Eye (tissue), 1 donor: ENCODE results near the gene CCNI2.

Source experiments
- DNase-seq: peaks from one replicate; pipeline ENCODE4 v3.0.0-alpha.2; 2015

Gene CCNI2

DNA sequence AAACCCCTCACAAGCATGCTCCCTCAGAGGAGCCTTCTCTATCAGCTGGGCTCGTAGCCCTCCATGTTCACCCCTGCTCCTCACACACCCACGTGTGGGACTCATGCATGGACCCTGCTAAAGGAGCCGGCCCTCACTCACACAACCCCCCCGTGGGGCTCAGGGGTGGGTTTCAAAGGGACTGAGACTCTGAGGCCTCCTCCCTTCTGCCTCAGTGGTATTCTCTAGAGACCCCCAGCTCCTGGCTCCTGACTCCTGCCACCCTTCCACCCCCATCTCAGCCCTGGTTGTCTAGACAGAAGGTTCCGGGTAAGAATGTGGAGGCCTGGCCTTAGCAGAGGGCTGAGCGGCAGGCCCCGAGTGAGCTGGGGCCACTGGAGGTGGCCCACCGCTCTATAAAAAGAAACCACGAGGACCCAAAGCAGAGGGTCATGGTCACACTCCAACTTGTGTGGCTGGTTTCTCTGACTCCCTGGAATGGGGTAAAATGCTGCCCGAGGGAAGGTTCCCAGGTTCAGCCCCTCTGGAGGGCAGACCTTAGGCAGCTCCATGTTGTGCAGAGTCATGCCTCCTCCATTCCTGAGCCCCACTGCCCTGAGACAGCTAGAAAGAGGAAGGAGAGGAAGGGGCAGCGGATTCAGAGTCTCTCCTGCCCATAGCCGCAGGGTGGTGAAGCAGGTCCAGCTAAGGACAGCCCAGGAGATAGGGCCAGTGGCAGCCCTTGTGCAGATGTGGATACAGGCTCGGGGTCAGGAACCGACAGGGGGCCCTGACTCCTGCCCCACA is 19.0 kb downstream of the CCNI2 start:
- DNase-seq, result no peak

DNA sequence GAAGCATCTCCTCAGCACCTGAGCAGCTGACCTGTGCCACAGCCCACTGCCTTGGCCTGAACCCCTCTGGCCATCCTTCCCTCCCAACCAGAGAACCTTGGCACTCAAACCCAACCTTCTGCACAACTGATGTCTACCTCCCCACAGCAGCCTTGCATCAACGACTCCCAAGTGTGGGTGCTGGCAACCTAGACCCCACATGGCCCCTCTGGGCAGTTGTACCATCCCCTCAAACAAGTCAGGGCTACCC is 19.5 kb downstream of the CCNI2 start:
- no peak for DNase-seq

DNA sequence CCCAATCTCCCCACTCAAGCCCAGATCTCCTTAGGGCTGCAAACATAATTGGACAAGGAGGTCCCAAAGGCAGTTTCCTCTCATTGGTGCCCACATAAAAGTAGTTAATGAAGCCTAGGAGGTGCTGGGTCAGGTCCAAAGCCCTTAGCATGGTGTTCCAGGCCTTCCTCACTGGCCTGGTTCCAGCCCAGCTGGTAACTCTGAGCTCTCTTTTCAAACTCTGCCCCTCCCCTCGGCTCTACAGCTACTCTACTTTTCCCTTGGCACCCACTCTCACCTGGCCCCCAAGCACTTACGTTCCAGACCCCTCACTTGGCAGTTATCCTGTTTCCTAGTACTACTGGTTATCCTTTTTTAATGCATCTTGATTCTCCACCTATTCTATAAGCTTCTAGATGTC is 19.9 kb downstream of the CCNI2 start:
- DNase-seq, result no peak

DNA sequence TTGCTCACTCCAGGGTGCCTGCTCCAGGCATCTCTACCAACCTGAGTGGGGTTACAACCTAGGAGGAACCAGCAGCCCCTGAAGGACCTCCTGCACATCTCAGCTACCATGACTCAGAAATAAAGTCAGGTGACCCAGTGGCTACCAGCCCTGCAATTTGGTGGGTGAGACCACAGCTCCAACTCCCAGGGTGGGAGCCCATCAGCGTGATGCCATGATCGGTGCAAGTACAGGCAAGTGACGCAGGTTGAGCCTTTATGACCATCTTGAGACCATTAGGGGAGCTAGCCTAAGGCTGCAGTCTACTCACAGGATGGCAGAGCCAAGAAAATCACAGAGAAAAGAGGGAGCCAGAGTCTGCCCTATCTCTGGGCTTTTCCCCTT is 21.3 kb downstream of the CCNI2 start:
- DNase-seq, result no peak

DNA sequence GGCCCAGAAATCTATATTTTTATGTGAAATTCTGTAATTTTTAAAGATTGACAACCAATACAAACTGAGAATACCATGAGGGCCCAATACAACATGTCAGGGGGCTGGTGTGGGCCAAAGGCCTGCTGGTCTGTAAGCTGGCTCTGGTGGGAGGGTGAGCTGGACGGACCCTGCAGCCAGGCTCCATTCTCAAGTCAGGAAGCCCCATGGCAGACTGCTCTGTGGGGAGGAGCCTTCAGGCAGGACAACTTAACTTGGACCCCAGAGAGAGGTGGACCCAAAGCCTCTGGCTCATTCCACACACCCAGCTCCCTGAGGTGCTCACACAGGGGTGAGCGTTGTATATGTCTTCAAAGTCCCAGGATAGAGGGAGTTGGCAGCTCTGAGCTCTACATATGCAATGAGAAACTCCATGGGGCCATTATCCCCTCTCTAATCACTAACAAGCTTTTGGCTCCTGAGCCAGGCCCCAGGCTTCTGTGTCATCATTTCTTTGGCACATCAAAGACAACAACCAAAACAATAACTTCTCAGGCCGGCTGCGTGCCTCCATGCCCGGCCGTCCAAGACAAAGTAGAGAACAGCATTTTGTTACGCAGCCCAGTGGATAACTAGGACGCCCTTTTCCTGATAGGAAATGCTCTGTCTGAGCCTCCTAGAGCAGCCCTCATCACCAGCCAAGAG is 23.4 kb downstream of the CCNI2 start:
- DNase-seq, result no peak

DNA sequence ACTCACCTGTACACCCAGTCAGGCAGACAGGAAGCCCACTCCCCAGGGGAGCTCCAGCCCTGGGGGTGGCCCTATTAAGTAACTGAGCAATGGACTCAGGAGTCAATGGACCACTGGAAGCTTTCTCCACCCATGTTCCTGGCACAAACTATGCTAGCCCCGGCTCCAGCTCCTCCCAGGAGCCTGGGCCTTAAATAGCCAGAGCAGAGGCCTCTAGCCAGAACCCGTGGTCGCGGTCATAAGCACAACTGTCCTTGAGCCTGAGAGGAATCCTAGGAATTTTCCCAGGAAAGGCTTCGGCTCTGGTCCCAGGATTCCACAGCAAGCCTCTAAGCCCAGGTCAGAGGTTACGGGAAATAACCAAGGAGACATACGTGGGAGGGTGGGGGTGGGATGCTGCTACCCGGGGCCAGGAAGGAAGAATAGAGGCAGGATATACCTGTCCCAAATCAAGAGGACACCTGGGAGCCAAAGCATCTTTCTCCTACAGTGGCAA is 24.3 kb downstream of the CCNI2 start:
- DNase-seq, result peak; percentile 49

DNA sequence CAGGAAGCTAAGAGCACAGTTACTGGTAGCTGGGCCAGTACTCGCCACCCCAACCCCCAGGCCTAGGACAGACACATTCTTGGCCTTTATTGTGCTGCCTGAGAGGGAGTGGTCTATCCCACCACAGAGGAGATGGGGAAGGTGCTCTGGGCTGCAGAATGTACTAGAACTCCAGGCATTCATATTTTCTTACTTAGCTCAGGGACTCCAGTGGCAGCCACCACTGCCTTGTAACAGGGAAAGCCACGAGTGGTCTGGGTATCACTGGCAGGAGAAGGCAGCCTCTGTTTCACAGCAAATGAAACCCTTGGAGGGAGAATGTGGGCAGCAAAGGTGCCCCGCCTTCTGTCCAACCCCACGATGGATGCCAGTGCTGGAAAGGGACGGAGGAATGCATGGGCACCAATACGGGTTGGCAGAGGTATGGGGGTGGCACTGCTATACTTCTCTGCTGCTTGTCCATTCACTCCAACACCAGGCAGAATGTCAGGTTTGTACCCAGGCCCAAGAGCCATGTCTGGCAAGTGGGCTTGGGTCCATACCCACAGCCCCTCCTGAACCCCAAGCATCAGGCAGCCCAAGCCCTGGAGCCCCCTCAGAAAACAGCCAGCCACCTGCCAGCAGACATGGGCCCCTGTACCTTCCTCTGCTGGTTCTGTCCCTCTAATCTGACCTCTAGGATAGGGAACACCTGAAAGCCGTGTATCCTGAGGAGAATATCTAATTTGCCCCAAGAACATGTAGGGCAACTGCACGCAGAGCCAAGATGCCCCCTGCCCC is 25.3 kb downstream of the CCNI2 start:
- no peak for DNase-seq

DNA sequence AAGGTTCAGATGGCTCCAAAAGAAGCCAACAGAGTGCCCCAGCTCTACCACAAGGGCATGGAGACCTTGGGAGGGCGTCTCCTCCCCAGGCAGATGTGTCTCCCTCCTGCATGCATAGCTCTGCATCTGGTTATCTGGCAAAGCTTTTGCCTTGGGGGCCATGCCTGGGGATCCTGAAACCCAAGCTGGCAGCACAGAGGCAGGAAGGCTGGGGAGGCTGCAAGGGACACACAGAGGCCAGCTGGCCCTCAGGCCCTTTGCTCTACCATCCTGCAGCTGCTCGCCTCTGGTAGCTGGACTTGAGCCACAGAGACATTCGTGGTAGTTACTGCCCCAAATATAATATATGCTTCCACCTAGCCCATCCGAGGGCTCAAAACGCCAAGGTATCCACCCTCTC is 25.9 kb downstream of the CCNI2 start:
- DNase-seq, result no peak

DNA sequence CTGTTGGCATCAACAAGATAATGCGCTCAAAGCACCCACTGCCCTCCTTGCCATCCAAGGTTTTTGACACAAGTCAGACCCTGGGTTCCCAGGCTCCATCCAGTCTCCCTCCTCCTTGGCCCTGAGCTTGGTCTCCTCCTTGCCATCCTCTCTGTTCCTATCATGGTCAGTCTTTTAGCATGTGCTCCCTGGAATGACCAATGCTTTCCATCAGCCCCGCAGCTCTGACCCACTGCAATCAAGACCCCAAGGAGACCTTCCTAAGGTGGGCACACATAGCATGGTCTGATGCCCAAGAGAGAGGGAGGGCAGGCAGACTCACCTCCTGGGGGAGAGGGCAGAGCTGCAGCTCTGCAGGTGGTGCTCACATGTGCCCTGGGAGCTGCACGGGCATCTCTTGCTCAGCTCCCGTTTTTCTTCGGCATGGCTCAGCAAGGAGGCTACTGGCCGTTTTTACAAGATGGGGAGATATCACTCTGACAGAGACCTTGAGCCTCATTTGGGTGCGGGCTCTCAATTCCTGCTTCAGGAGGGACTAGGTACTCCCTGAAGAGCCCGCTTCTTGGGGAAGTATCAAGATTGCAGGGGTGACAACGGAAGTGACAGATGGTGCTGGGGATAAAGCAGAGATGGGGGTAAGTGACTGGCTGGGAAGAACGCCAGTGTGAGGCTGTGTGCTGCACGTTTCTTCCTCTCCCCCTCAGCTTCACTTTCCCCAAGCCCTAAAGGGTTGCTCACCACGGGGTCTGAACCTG is 26.6 kb downstream of the CCNI2 start:
- DNase-seq, result no peak

DNA sequence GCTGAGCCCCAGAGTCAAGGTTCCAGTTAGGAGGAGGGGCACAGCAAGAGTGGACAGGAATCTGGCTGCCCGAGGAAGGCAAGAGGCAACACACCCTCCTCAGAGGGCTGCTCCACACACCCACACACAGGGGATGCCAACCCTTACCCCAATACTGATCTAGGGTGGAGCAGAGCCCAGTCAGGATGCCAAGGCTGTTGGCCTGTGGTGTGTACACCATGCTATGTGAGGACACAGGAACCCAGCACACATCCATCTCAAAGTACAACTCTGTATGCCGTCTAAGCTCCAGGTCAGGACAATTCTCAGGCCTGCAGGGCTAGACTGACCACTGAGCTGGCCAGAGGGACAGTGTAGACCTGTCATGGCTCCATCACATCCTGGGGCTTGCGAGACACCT is 27.2 kb downstream of the CCNI2 start:
- DNase-seq, result no peak

DNA sequence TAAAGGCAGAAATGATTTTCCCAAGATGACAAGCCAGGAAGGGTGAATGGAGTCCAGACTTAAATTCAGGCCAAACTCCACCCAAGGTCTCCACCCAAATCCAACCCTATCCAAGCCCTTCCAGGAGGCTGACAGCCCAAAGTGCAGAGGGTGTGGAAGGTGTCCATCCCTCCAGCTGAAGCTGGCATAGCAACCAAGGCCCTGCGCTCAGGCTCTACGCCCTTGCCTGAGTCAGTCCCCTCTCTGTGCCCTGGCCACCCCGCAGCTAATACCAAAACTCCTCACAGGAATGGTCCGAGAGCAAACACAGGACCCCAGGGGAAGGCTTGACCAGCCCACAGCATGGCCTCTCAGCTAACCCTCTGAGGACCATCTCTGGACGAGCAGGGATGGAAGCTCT is 27.7 kb downstream of the CCNI2 start:
- DNase-seq, result no peak

DNA sequence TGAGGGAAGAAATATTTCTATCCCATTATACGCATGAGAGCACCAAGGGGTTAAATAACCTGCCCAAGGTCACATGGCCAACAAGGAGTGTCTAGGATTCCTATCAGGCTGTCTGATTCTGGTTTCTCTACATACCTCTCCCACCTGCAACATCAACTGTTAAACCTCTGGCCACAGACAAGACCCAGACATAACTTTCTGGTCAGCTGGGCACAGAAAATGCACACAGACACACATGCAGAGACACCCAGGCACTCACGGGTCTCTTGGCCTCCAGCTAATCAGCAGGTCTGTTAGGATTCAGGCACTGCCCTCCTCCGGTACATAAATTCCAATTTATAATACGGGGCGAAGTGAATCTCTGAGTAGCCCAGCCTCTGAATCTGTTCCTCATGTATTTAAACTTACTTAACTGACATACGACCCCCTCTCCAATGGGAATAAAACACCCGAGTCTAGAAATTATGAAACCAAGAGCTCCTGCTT is 28.3 kb downstream of the CCNI2 start:
- DNase-seq, result peak; percentile 39

DNA sequence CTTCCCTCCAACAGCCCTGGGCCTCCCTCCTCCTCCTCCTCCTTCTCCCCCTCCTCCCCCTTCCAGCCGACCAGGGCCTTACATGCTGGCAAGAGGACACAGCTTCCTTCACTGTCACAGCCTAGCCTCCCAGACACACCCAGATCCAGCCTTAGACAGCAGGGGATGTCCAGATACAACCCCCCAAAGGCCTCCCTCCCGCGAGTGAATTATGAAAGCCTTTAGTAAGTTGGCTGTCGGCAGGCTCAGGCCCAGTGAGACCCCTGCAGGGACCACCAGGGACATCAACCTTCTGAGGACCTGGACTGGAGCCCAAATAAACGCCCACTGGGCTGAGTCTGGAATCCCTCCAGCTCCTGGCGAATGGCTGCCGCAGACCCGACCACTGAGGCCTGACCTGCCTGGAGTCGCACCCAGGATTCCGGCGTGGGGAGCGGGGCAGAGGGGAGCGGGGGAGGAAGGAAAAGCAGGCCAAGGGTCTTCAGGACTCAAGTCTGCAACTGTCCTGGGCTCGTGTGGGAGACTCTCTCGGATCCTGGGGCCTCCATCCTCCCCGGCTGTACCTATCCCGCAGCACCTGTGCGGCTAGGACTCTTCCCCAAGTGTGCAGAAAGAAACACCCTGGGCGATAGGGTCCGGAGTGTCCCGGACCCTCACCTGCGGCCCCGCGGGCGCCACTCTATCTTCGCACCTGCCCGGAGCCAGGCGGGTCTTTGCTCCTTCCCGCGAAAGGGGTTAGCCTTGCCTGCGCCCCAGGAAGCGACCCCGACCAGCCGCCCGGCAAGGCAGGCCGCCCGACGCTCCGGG is 29.1 kb downstream of the CCNI2 start:
- peak; percentile 78 for DNase-seq

DNA sequence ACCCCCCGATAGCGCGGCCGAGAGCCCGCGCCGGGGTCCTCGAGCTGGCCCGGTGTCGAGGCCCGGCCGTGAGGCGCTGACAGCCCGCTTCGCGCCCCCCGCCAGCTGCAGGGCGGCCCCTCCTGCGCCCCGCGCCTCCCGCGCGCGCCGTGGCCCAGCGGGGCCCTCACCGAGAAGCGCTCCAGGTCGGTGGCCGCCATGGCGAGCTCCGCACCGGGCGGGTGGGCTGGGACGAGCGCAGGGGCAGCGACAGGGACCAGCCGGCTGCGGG is 29.6 kb downstream of the CCNI2 start:
- DNase-seq, result no peak

DNA sequence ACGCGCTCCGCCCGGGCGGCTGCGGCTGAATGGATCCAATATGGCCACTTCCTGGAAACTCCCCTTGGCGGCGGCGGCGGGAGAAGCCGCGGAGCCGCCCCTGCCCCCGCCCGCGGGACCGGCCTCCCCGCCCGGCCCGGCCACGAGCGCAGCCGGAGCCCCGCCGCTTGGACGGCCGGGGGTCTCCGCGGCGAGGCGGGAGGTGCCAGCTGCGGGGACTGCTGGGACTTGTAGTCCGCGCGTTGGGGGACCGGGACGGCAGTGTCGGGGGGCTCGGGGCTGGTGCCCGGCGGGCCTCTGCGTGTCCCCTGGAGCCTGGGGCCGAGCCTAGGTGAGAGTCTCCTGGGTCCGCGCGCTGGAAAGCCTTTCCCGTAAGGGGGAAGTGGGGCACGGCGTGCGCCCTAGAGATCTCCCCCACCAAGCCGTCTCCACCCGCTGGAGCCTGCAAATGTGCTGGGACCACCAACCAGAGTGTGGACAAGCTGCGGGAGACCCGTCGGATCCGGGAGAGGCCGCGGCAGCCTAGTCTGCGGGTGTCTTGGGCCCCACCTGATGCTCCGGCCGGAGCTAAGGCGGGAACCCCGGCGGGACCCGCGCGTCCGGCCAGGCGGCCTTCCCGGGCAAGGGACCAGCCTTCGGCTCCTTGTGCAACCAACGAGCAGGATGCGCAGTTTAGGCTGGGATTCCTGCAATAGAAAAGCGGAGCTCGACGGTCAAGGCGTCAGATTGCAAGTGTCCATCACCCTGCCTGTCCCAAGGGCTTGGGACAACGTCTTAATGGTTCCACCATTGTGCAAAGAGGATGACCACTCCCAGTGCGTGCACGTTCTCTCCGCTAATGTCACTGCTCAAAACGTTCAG is 30.2 kb downstream of the CCNI2 start, which contains the start of gene SEPTIN8:
TSS of gene SEPTIN8 (minus strand) at position 31 of the 861 bp plus-strand sequence. CDS start 102 bp downstream, outside the sequence.
- peak; percentile 75 for DNase-seq

DNA sequence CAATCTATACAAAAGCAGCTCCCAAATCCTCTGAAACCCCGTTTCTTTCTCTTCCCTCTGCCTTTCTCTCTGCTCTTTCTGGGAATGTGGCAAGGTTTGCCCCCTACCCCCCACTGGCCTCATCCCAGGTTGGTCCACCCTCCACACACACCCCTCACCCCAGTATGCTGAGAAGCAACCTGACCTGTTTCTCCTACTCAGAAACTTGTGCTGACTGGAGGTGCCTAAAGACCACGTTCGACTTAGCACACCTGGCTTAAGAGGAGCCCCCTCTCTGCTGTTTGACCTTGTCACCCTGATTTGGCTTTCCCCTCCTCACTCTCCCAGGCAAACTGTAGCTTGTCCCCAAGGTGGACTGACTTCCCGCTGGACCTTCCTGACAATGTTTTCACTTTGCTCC is 30.9 kb downstream of the CCNI2 start:
- no peak for DNase-seq

DNA sequence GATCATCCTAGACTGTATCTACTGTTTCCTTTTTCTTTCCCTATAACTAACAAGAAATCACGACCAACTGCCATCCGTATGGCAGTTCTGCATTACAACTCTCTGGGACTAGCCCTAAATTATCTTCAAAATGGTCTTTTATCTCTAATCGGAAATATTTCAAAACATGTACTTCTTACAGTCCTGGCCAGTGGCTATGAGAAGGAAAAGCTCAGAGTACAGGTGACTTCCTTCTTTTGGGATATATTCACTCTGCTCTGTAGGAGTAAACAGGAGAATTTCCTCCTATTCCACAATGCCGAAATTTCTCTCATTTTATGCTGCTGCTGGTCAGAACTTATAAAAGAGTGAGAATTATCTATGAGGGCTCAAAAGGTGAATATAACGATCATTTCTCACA is 31.6 kb downstream of the CCNI2 start:
- no peak for DNase-seq

DNA sequence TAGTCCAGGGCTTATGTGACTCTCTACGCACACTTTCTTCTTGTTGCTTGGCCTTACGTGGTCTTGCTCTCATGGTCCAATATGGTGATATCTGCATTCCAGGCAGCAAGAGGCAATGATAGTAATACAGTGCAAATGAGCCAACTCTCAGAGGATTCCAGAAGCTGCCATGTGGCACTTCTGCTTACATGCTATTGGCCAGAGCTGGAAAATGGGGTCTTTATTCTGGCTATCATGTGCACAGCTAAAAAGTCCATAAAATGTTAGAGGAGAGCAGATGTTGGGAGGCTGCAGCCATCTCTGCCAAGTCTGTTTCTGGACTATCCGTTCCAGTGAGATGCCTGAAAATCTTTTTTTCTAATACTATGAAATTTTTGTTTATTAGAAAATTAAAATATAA is 32.7 kb downstream of the CCNI2 start:
- DNase-seq, result no peak

DNA sequence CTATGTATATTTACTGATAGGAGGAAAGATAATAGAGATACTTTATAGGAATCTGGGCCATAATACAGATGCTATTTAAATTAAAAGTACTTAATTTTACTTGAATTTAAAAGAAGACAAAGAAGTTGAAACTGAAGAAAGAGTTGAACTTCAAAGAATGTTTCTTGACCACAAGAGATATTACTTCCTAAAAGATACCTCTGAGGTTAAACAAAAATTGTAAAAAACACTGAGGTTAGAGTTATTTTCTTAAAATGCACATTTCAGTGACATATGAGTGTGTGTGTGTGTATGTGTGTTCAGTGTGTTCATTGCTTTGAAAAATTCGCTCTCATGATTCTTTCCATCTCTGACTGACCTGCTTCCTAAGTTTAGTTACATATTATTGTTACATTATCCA is 33.4 kb downstream of the CCNI2 start:
- no peak for DNase-seq

DNA sequence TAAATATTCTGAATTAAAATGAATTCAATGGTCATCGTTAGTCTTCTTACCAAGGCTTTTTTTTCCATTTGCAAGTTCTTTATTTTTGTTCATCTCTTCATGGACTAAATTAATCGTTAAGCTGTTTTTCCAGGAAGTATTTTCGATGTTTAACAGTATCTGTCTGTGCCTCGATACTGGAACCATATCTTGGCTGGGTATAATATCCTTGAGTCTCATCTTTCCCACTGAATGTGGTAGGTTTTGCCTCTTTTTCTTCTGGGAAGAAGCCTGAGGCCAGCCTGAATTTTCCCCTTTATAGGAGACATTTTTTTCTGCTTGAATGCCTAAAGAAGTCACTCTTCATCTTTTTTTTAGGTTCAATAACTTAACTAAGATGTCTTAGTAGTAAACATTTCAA is 33.8 kb downstream of the CCNI2 start:
- no peak for DNase-seq

DNA sequence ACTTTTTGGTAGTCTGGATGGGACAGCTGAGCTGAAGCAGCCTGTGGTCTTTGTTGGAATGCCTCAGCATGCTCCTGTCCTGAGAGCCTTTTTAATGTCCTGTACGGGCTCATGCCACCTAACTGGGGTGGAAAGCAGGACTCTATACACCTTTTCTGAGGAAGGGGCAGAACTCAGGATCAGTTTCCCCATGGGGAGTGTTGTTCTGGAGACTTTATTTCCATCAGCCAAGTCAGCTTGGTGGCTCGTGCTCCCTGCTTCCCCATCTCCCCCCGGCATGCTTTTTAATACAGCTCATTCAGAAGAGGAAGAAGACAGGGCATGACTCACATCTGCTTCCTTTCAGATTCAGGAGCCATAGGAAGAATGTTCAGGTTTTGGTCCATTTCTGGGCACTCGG is 34.9 kb downstream of the CCNI2 start:
- no peak for DNase-seq
